ENCODE measurements around the gene TREML1.

- TF ChIP-seq POLR2A (IDR thresholded peaks at IDR 0.05; ENCODE audit: low read length) (no peak), GATA1 (IDR thresholded peaks at IDR 0.05; ENCODE audit: low read depth, low read length) (no peak)
These were observed 3.2 kb upstream of the TREML1 start for GRCh38 chr6:41157323-41157722.

Measured in erythroblast (primary cell).